Rectal smooth muscle tissue (tissue), 1 donor: ENCODE results near the gene OR52K1.
"Not testable (repeated sequence)": the region's sequence is repeated elsewhere in the genome, so short reads cannot be mapped to it uniquely, and the experiment has no call there.

Source experiments
- H3K27ac ChIP-seq: one replicate; pipeline ENCODE4 v1.7.0; 2013; ENCODE audit warnings: low read depth, low read length, inconsistent platforms
- H3K27me3 ChIP-seq: one replicate; pipeline ENCODE4 v1.7.0; 2013; ENCODE audit warnings: low read length; ENCODE audit not compliant: control insufficient read depth, insufficient read depth
- H3K36me3 ChIP-seq: one replicate; pipeline ENCODE4 v1.7.0; 2013; ENCODE audit warnings: low read length; ENCODE audit not compliant: control insufficient read depth, insufficient read depth
- H3K4me1 ChIP-seq: one replicate; pipeline ENCODE4 v1.7.0; 2013; ENCODE audit warnings: low read length; ENCODE audit not compliant: control insufficient read depth, insufficient read depth
- H3K4me3 ChIP-seq: one replicate; pipeline ENCODE4 v1.7.0; 2013; ENCODE audit warnings: low read length
- H3K9ac ChIP-seq: one replicate; pipeline ENCODE4 v1.7.0; 2013; ENCODE audit warnings: low read length

The OR52K1 gene

GRCh38 chr11:4465407-4465806 lies 17.0 kb upstream of the OR52K1 start:
- no peak overlapping the region for H3K27ac ChIP-seq
- H3K4me1 ChIP-seq: no peaks in the 10 kb centered on the region
- H3K4me3 ChIP-seq: no peak overlapping the region
- no peaks in the 10 kb centered on the region for H3K27me3 ChIP-seq
- no peaks in the 10 kb centered on the region for H3K36me3 ChIP-seq
- H3K9ac ChIP-seq: no peak overlapping the region

- no peaks in the 10 kb centered on the region for H3K27me3 ChIP-seq
- H3K4me1 ChIP-seq: no peaks in the 10 kb centered on the region
- H3K4me3 ChIP-seq: no peak overlapping the region
- H3K27ac ChIP-seq: no peak overlapping the region
- H3K36me3 ChIP-seq: no peaks in the 10 kb centered on the region
- H3K9ac ChIP-seq: no peak overlapping the region
Measured at GRCh38 chr11:4466131-4466870, 16.1 kb upstream of the OR52K1 start.

GRCh38 chr11:4466871-4467442 lies 15.5 kb upstream of the OR52K1 start:
- Histone ChIP-seq H3K9ac (no peak overlapping the region), H3K36me3 (no peaks in the 10 kb centered on the region), H3K27ac (no peak overlapping the region), H3K4me3 (no peak overlapping the region), H3K27me3 (no peaks in the 10 kb centered on the region), H3K4me1 (no peaks in the 10 kb centered on the region)

GRCh38 chr11:4467811-4468606 lies 14.4 kb upstream of the OR52K1 start:
- no peaks in the 10 kb centered on the region for H3K36me3 ChIP-seq
- no peak overlapping the region for H3K9ac ChIP-seq
- H3K4me3 ChIP-seq: no peak overlapping the region
- no peak overlapping the region for H3K27ac ChIP-seq
- no peaks in the 10 kb centered on the region for H3K27me3 ChIP-seq
- H3K4me1 ChIP-seq: no peaks in the 10 kb centered on the region

GRCh38 chr11:4479644-4480043 lies 2.8 kb upstream of the OR52K1 start:
- Histone ChIP-seq H3K27ac (no peak overlapping the region), H3K36me3 (no peaks in the 10 kb centered on the region), H3K4me3 (no peak overlapping the region), H3K4me1 (no peaks in the 10 kb centered on the region), H3K27me3 (peaks cover 2% of the 10 kb centered on the region), H3K9ac (no peak overlapping the region)

- H3K4me3 ChIP-seq: no peak overlapping the region
- H3K36me3 ChIP-seq: no peaks in the 10 kb centered on the region
- no peak overlapping the region for H3K9ac ChIP-seq
- no peaks in the 10 kb centered on the region for H3K27me3 ChIP-seq
- H3K27ac ChIP-seq: no peak overlapping the region
- H3K4me1 ChIP-seq: no peaks in the 10 kb centered on the region
Measured at GRCh38 chr11:4480577-4481239, 1.7 kb upstream of the OR52K1 start.

GRCh38 chr11:4481240-4481582 lies 1.2 kb upstream of the OR52K1 start:
- Histone ChIP-seq H3K4me1 (no peaks in the 10 kb centered on the region), H3K4me3 (no peak overlapping the region)

GRCh38 chr11:4484310-4484709 lies 1.9 kb downstream of the OR52K1 start:
- Histone ChIP-seq H3K4me1 (no peaks in the 10 kb centered on the region), H3K27me3 (no peaks in the 10 kb centered on the region), H3K4me3 (no peak overlapping the region), H3K27ac (no peak overlapping the region), H3K36me3 (no peaks in the 10 kb centered on the region), H3K9ac (no peak overlapping the region)

More at GRCh38 chr11:4481240-4481582, 1.2 kb upstream of the OR52K1 start:
- H3K9ac ChIP-seq: no peak overlapping the region
- H3K27me3 ChIP-seq: no peaks in the 10 kb centered on the region
- no peak overlapping the region for H3K27ac ChIP-seq
- H3K36me3 ChIP-seq: no peaks in the 10 kb centered on the region

- H3K9ac ChIP-seq, H3K36me3 ChIP-seq, H3K27ac ChIP-seq, H3K27me3 ChIP-seq, H3K4me3 ChIP-seq, H3K4me1 ChIP-seq: not testable (repeated sequence)
Measured at GRCh38 chr11:4491405-4491804, 9.0 kb downstream of the OR52K1 start.

- Histone ChIP-seq H3K4me3 (no peak overlapping the region), H3K36me3 (no peaks in the 10 kb centered on the region), H3K27ac (no peak overlapping the region), H3K4me1 (no peaks in the 10 kb centered on the region), H3K9ac (no peak overlapping the region), H3K27me3 (no peaks in the 10 kb centered on the region)
Measured at GRCh38 chr11:4491878-4492606, 9.6 kb downstream of the OR52K1 start.

- H3K4me1 ChIP-seq: no peaks in the 10 kb centered on the region
- no peaks in the 10 kb centered on the region for H3K27me3 ChIP-seq
- H3K4me3 ChIP-seq: no peak overlapping the region
- no peak overlapping the region for H3K27ac ChIP-seq
- no peaks in the 10 kb centered on the region for H3K36me3 ChIP-seq
- no peak overlapping the region for H3K9ac ChIP-seq
Measured at GRCh38 chr11:4493480-4493818, 11.0 kb downstream of the OR52K1 start.

- no peak overlapping the region for H3K9ac ChIP-seq
- H3K4me1 ChIP-seq: no peaks in the 10 kb centered on the region
- no peak overlapping the region for H3K27ac ChIP-seq
- H3K27me3 ChIP-seq: no peaks in the 10 kb centered on the region
- no peak overlapping the region for H3K4me3 ChIP-seq
- H3K36me3 ChIP-seq: no peaks in the 10 kb centered on the region
Measured at GRCh38 chr11:4495487-4495886, 13.0 kb downstream of the OR52K1 start.
